HCT116 (cell line): ENCODE results near the gene SETD1B. TPM values are rescaled to one million over a fixed set of nuclear protein-coding genes. Genes with fewer than 3 reads are reported as not detected.
A peak's percentile ranks its signal among the peaks of the same experiment; 100 is the strongest.

Experiments used
- ATAC-seq: fragments of 200-7000 bp; cut with Tn5 transposase; 2 replicates; pipeline ENCODE4 v1.9.1; 2020; ENCODE audit warnings: mild to moderate bottlenecking, moderate library complexity
- BruUV-seq: library from RNA; stranded (reverse); fragments of 400-500 nt; replicated peaks from 2 replicates; lab custom pipeline; 2021; lab: Mats Ljungman, UMichigan
- CTCF ChIA-PET: fragments of 300-600 bp; sonication (Branson Sonifier 250); formaldehyde crosslinking; loops from one replicate; lab custom pipeline; 2021; ENCODE audit warnings: antibody characterized with exemption; lab: Charles Lee
- POLR2A ChIA-PET: fragments of 300-600, 350-600 bp; sonication (Branson Sonifier 250); formaldehyde crosslinking; loops from one replicate; lab custom pipeline; 2021; ENCODE audit warnings: antibody characterized with exemption; lab: Charles Lee
- RAD21 ChIA-PET, 2 experiments: fragments of 300-600 bp; sonication (Branson Sonifier 250); formaldehyde crosslinking; loops; one replicate each; lab custom pipeline; 2023; ENCODE audit warnings: low total read pairs in 2 of 2; ENCODE audit not compliant: uncharacterized antibody in 2 of 2, unreplicated experiment in 2 of 2, low non-redundant PET in 1 of 2; lab: Charles Lee
- DNase-seq: peaks from one replicate; pipeline ENCODE4 v3.0.0-alpha.2; 2010; ENCODE audit warnings: low read depth, low spot score
- H2AFZ ChIP-seq: fragments of 200-600 bp; shearing (Covaris generic), sonication (generic); 2 replicates; pipeline ENCODE4 v1.6.1; 2017; ENCODE audit warnings: low read depth, mixed run types, mixed read lengths, antibody characterized with exemption, low read length; ENCODE audit not compliant: poor library complexity, severe bottlenecking
- H3K27ac ChIP-seq: 2 replicates; pipeline ENCODE4 v1.5.1; 2012; ENCODE audit warnings: low read depth, low read length
- H3K27me3 ChIP-seq: fragments of 200-600 bp; sonication (generic); 2 replicates; pipeline ENCODE4 v1.6.1; 2016; ENCODE audit warnings: mixed run types, low read length, mixed read lengths; ENCODE audit not compliant: insufficient read depth
- H3K36me3 ChIP-seq, 2 experiments: fragments of 200-500 bp in 1 of 2; fragments of 200-600 bp in 1 of 2; sonication (Bioruptor generic) in 1 of 2; sonication (generic) in 1 of 2; 2 replicates each; pipeline versions ENCODE4 v1.5.1 to v1.6.1; 2014 to 2016; ENCODE audit warnings: low read length in 2 of 2, inconsistent platforms in 1 of 2, mixed read lengths in 1 of 2, mixed run types in 1 of 2; ENCODE audit not compliant: insufficient read depth in 2 of 2, control insufficient read depth in 1 of 2
- H3K4me1 ChIP-seq, 2 experiments: fragments of 200-600 bp in 1 of 2; sonication (generic) in 1 of 2; 2 replicates each; pipeline versions ENCODE4 v1.5.1 to v1.6.1; 2012 to 2017; ENCODE audit warnings: low read length in 2 of 2, inconsistent platforms in 1 of 2, mild to moderate bottlenecking in 1 of 2, mixed read lengths in 1 of 2, mixed run types in 1 of 2, moderate library complexity in 1 of 2; ENCODE audit not compliant: insufficient read depth in 2 of 2, control insufficient read depth in 1 of 2
- H3K4me2 ChIP-seq: fragments of 200-600 bp; sonication (generic); 2 replicates; pipeline ENCODE4 v1.6.1; 2017; ENCODE audit warnings: mixed run types, low read length, mixed read lengths
- H3K4me3 ChIP-seq, 2 experiments: fragments of 200-600 bp in 1 of 2; sonication (generic) in 1 of 2; replicated peaks in 1 of 2; 2 replicates each; pipeline ENCODE4 v1.5.1; 2011 to 2016; ENCODE audit warnings: low read length in 2 of 2, control low read depth in 1 of 2, low read depth in 1 of 2, mild to moderate bottlenecking in 1 of 2, mixed read lengths in 1 of 2, mixed run types in 1 of 2
- H3K79me2 ChIP-seq: fragments of 200-600 bp; sonication (generic); 2 replicates; pipeline ENCODE4 v1.6.1; 2017; ENCODE audit warnings: mild to moderate bottlenecking, mixed run types, low read length, moderate library complexity, mixed read lengths; ENCODE audit not compliant: insufficient read depth
- H3K9ac ChIP-seq: fragments of 200-600 bp; sonication (generic); 2 replicates; pipeline ENCODE4 v1.6.1; 2016; ENCODE audit warnings: low read length, mixed read lengths
- H3K9me2 ChIP-seq: fragments of 200-600 bp; sonication (generic), shearing (Covaris generic); 2 replicates; pipeline ENCODE4 v1.6.1; 2017; ENCODE audit warnings: mixed run types, mild to moderate bottlenecking, moderate library complexity; ENCODE audit not compliant: insufficient read depth
- H3K9me3 ChIP-seq, 2 experiments: fragments of 200-500 bp in 1 of 2; fragments of 200-600 bp in 1 of 2; sonication (Bioruptor generic) in 1 of 2; sonication (generic) in 1 of 2; 2 replicates each; pipeline ENCODE4 v1.6.1; 2014 to 2017; ENCODE audit warnings: low read length in 2 of 2, mixed read lengths in 2 of 2, inconsistent platforms in 1 of 2, low read depth in 1 of 2, mild to moderate bottlenecking in 1 of 2, mixed run types in 1 of 2, moderate library complexity in 1 of 2; ENCODE audit not compliant: control insufficient read depth in 1 of 2, insufficient read depth in 1 of 2
- H4K20me1 ChIP-seq: fragments of 200-600 bp; sonication (generic), shearing (Covaris generic); 2 replicates; pipeline ENCODE4 v1.6.1; 2017; ENCODE audit warnings: mixed run types, mild to moderate bottlenecking, moderate library complexity; ENCODE audit not compliant: insufficient read depth
- EGR1 ChIP-seq: IDR thresholded peaks from 2 replicates; pipeline ENCODE4 v1.6.1; 2012; ENCODE audit warnings: low read depth
- POLR2A ChIP-seq: IDR thresholded peaks from 2 replicates; pipeline ENCODE4 v1.7.0; 2011; ENCODE audit warnings: borderline replicate concordance; ENCODE audit not compliant: insufficient read depth, insufficient read length; ENCODE audit errors: extremely low read depth
- POLR2AphosphoS5 ChIP-seq: IDR thresholded peaks from 2 replicates; pipeline ENCODE4 v1.6.1; 2011; ENCODE audit warnings: mild to moderate bottlenecking, low read depth, low read length, moderate library complexity
- TCF7L2 ChIP-seq: IDR thresholded peaks from 2 replicates; pipeline ENCODE4 v1.7.0; 2011; ENCODE audit warnings: borderline replicate concordance, inconsistent platforms; ENCODE audit not compliant: insufficient read depth, insufficient read length; ENCODE audit errors: extremely low read depth
- ZFX ChIP-seq: fragments of 450-650 bp; IDR thresholded peaks from 2 replicates; pipeline ENCODE4 v1.6.1; 2017
- intact Hi-C: fragments of 100-400 bp; cut with micrococcal nuclease; formaldehyde crosslinking; loops from 2 replicates; pipeline ENCODE4 v1.10.0; 2022
- total RNA-seq: library from RNA; stranded (reverse); gene quantifications from one replicate; pipeline ENCODE4 v1.2.1, GENCODE V29; 2021; ENCODE audit not compliant: unreplicated experiment
- TF ChIP-seq, protein P1 (sequence below), 3 experiments: fragments of 200-600 bp in 1 of 3; sonication (generic) in 1 of 3; IDR thresholded peaks in 2 of 3; conservative IDR thresholded peaks in 1 of 3; 2 replicates each; pipeline ENCODE4 v1.5.1; 2012 to 2017; ENCODE audit warnings: low read depth in 2 of 3, low read length in 2 of 3, antibody characterized with exemption in 1 of 3, borderline replicate concordance in 1 of 3, control low read depth in 1 of 3, mild to moderate bottlenecking in 1 of 3, mixed read lengths in 1 of 3, mixed run types in 1 of 3, moderate library complexity in 1 of 3; ENCODE audit not compliant: insufficient read depth in 1 of 3

The SETD1B gene
- total RNA-seq, 1 experiment from 2014 or later, result 17.5 TPM

DNA sequence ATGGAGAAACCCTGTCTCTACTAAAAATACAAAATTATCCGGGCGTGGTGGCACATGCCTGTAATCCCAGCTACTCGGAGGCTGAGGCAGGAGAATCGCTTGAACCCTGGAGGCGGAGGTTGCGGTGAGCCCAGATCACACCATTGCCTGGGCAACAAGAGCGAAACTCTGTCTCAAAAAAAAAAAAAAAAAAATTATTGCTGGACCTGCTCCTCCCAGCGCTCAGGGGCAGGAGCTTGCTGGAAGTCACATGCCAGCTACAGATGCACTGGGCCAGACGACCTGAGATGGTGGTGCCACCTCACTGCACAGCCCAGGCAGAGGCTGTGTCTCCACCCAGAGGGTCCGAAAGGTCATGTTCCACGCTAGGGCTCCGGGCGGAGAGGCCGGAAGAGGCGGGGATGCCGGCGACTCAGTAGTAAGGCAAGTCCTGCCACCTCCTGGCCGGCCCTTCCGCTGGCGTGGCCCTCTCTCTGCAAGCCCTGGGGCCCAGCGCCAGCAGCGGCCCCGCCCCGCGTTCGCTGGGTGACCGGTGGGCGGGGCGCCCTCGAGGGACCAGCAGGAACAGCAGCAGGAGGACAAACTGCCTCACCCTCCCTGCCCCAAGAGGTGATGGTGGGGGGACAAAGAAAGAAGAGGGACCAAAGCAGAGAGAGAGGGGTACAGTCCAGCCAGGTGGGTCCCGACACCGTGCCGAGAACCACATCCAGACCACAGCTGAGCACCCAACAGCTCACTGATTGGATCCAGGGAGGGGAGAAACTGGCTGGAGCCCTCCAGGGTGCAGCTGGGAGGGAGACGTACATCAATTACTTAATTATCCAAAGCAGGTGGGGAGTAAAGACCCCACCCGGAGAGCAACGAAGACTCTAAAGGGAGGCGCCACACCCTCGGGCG lies 6.7 kb upstream of the SETD1B start:
- no TSS peak for BruUV-seq
- no peak overlapping the region for H2AFZ ChIP-seq
- no peaks in the 10 kb centered on the region for H4K20me1 ChIP-seq
- H3K9ac ChIP-seq, result peak overlapping the region; percentile 78
- H3K4me2 ChIP-seq, result peak overlapping the region; percentile 99
- peak; percentile 51 for TF ChIP-seq POLR2A
- TF ChIP-seq, protein P1, sequence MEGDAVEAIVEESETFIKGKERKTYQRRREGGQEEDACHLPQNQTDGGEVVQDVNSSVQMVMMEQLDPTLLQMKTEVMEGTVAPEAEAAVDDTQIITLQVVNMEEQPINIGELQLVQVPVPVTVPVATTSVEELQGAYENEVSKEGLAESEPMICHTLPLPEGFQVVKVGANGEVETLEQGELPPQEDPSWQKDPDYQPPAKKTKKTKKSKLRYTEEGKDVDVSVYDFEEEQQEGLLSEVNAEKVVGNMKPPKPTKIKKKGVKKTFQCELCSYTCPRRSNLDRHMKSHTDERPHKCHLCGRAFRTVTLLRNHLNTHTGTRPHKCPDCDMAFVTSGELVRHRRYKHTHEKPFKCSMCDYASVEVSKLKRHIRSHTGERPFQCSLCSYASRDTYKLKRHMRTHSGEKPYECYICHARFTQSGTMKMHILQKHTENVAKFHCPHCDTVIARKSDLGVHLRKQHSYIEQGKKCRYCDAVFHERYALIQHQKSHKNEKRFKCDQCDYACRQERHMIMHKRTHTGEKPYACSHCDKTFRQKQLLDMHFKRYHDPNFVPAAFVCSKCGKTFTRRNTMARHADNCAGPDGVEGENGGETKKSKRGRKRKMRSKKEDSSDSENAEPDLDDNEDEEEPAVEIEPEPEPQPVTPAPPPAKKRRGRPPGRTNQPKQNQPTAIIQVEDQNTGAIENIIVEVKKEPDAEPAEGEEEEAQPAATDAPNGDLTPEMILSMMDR (IDR thresholded peaks at IDR 0.05 in 2 of 3, conservative IDR thresholded peaks at IDR 0.05 in 1 of 3; ENCODE audit: borderline replicate concordance in 1 of 3, insufficient read depth in 1 of 3, low read depth in 2 of 3, low read length in 2 of 3), result peak in 1 of 3 experiments; percentile 39; a peak in 2 of 6 replicates
- TF ChIP-seq ZFX, result no peak
- TF ChIP-seq EGR1, result no peak
- TF ChIP-seq POLR2AphosphoS5, result peak; percentile 63
- peak; percentile 92 for TF ChIP-seq TCF7L2
- POLR2A ChIA-PET, result interaction anchor here (0.6 to 6.1 kb wide), 3 partner anchors 13 to 96 kb away, joined by 3 to 38 read pairs (median 33); partner anchors contain the start of gene PSMD9
- peak; percentile 84 for DNase-seq
- no peaks in the 10 kb centered on the region for H3K9me2 ChIP-seq
- ATAC-seq, result peak; percentile 48
- H3K79me2 ChIP-seq, result peaks cover 40% of the 10 kb centered on the region
- peak overlapping the region; percentile 100 for H3K27ac ChIP-seq
- intact Hi-C loops, result no loop called here
- no peaks in the 10 kb centered on the region for H3K27me3 ChIP-seq
- H3K4me3 ChIP-seq, result peak overlapping the region; percentile 66 to 71
- H3K36me3 ChIP-seq, result no peaks in the 10 kb centered on the region
- CTCF ChIA-PET, result interaction anchor here (0.6 to 6.9 kb wide), 7 partner anchors 10 to 266 kb away, joined by 3 to 149 read pairs (median 33); partner anchors contain the start of gene PSMD9
- H3K4me1 ChIP-seq, result peaks cover 51 to 89% of the 10 kb centered on the region in 2 experiments
- H3K9me3 ChIP-seq, result no peaks in the 10 kb centered on the region
- RAD21 ChIA-PET, result interaction anchor here (0.9 to 4.2 kb wide), 2 partner anchors 15 kb away, joined by 3 to 22 read pairs; no protein-coding TSS in a partner anchor
